NK-92 (cell line): ENCODE data around the gene TMEM97.
A peak's percentile ranks its signal among the peaks of the same experiment; 100 is the strongest.
"Not testable (repeated sequence)": the region's sequence is repeated elsewhere in the genome, so short reads cannot be mapped to it uniquely, and the experiment has no call there.

Experiments
- DNase-seq: peaks from one replicate; lab custom pipeline; 2025; ENCODE audit not compliant: unreplicated experiment; lab: John Stamatoyannopoulos, UW

Gene TMEM97

DNA sequence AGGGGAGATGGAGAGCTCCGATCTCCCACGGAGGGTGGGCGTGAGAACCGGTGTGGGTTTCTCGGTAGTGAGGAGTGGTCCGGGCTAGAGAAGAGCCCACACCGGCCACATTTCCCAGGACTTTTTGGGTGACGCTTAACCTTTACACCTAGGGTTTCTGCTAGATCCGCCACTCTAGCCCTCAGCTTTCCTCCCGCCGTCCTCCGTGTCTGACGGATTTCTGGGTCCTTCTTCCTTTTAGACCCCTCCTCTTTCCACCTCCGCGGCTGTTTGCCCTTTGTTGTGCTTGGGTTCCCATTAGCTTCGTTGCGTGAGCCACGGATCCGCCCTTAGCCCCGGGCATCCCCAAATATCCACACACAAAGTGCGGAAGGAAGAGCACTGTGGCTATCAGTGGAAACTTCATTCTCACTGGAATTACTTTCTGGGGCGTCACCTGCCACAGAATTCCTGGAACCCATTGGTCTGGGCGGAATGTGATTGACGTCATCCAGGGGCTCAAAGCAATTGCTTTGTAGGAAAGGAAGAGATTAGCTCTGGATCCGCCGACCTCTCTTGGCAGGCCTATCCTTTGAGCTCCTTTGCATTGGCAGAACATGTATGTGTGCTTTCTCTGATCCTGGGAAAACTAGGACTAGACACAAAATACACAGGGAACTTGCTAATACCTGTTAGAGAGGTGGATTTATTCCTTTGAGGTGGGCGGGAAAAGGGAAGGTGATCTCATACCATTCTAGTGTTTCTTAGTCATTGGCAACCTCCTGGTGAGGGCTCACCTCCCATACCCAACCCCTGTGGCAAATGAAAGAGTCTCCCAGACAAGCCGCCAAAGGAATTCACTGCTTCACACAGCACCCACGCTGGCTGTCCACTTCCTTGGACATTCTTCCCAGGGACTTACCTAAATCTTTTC is 17.2 kb downstream of the TMEM97 start:
- DNase-seq = no peak

DNA sequence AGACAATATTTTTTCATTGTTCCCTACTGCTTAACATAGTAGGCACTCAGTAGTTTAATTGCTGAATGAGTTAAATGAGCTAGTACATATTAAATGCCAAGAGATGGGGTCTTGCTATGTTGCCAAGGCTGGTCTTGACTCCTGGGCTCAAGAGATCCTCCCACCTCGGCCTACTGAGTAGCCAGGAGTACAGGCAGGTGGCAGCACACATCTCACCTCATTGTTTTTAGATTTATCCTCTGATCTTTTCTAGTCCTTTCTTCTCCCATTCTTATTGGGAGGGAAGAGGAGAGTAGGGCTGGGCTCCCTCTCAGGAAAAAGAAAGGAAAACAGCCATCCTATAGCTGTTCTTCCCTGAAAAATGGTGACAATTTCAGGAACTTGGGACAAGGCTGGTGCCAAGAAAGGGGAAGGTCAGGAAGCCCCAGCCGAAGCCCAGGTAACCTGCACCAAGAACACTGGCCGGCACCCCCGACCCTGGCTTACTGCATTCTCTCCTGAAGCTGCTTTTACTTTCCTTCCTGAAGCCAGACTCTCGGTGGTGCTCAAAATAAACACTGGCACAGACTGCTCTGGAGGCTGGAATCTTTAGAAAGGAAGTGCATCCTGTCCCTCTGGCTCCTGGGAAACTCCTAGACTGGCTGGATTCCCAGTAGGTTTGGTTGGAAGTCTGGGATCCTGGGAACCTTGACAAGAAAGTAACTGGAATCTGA is 19.2 kb downstream of the TMEM97 start:
- DNase-seq = no peak

DNA sequence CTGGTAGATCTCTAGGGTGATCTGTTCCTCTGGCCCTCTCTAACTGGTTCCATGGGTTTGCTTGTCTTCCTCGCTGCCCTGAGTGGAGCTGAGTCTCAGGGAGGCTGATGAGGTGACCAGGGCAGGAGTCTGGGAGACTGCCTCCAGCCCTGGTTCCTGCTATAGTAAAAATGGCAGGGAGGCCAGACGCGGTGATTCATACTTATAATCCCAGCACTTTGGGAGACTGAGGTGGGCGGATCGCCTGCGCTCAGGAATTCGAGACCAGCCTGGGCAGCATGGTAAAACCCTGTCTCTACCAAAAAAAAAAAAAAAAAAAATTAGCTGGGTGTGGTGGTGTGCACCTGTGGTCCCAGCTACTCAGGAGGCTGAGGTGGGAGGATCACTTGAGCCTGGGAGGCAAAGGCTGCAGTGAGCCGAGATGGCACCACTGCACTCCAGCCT is 19.8 kb downstream of the TMEM97 start:
- DNase-seq = not testable (repeated sequence)

DNA sequence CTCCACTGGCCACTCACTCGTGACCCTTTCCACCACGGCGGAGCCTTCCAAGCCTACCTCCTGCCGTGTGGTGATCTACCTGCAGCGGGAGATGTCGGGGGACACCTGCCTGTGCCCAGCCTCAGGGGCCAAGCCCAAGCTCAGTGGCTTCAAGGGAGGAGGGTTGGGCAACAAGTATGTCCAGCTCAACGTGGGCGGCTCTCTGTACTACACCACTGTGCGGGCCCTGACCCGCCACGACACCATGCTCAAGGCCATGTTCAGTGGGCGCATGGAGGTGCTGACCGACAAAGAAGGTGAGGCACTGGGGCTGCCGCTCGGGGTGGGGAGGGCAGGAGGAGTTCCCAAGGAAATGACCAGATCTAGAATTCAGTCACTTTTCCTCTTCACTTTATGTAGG is 20.4 kb downstream of the TMEM97 start:
- DNase-seq = no peak

DNA sequence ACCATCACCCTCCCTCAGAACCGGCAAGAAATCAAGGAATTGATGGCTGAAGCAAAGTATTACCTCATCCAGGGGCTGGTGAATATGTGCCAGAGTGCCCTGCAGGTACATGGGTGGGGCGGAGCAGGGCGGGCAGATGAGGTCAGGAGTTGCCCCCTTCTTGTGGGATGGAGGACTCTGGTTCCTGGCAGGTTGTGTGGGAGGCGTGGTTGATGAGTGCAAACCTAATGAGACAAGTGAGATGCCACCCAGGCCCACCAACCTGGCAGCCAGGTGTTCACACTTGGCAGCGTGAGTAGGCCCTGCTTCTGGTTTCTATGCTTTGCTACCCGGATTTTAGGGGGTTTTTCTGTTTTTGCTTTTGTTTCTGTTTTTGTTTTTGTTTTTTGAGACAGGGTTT is 21.4 kb downstream of the TMEM97 start:
- no peak for DNase-seq

DNA sequence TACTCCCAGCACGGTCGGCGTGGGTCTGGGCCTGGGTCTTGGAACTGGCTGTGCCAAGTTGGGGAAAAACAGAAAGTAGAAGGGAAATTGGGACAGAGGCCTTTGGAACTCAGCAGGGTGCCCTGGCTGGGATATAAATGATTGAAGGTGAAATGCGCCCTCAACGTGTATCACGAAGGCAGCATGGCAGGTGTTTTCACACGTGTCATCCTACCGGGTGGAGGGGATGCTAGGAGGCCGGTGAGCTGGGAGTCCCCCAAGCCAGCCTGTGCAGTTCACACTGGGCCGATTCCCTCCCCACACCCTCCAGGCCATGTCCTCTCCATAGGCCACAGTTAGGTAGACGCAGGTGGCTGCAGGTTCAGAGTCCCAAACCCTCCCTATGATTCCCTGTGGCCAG is 22.5 kb downstream of the TMEM97 start:
- DNase-seq = no peak

DNA sequence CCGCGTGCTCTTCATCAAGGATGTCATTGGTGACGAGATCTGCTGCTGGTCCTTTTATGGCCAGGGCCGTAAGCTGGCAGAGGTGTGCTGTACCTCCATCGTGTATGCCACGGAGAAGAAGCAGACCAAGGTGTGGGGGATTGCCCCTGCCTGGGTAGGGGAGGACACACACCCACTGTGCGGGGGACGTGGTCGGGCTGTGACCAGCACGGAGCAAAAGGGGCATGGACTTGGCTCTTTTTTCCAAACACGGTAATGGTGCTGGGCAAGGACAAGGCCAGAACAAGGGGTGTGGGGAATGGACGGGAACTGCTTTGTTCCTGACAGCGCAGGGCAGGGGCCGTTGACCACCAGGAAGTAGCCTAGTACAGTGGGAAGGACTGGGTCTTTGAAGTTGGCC is 23.3 kb downstream of the TMEM97 start:
- DNase-seq = no peak

DNA sequence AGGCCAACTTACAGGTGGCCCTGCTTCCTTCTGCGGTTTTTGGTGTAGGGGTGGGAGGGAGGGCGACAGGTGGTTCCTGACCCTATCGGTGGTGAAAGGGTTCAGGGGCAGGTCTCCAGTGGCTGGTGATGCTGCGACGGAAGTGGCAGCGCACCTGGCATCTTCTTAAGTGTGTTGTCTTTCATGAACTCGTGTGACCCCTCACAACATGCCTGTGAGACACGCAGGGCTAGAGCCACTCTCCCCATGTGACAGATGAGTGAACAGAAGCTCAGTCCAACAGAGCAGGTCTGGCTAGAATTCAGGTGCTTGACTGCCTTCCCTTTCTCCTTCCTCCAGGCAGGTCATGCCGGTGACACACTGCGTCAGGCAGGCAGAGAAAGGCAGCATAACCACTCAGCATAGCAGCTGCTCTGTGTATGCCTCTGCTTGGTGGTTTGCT is 24.5 kb downstream of the TMEM97 start:
- no peak for DNase-seq

DNA sequence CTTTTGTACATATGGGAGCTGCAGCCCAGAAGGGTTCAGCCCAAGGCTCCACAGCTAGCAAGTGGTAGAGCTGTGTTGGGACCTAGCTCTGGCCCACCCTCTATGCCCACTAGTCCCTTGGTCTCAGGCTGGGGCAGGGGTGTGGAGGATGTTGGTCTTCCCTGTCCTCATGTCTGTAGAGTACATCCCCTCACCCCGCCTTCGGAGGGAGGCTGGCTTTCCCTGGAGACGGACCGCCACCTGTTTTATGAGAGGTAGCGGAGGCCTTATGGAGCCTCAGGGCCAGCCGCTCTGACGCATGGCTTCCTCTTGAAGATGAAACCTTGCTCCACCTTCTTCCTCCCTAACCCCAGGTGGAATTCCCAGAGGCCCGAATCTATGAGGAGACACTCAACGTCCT is 25.0 kb downstream of the TMEM97 start:
- DNase-seq = no peak

DNA sequence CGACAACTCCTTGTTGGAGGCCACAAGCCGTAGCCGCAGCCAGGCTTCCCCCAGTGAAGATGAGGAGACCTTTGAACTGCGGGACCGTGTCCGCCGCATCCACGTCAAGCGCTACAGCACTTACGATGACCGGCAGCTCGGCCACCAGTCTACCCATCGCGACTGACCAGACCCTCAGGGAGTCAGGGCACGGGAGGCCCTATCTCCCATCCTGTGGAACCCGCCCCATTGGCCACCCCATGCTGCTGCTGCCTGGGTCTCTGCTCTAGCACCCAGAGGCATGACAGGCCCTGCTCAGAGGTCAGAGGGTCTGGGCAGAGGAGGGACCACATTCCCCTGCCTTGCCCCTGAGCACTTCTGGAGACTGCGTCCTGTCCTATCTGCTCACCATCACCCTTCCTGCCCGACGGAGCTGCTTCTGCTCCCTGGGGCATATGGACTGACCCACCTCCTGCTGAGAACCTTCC is 25.5 kb downstream of the TMEM97 start:
- no peak for DNase-seq

DNA sequence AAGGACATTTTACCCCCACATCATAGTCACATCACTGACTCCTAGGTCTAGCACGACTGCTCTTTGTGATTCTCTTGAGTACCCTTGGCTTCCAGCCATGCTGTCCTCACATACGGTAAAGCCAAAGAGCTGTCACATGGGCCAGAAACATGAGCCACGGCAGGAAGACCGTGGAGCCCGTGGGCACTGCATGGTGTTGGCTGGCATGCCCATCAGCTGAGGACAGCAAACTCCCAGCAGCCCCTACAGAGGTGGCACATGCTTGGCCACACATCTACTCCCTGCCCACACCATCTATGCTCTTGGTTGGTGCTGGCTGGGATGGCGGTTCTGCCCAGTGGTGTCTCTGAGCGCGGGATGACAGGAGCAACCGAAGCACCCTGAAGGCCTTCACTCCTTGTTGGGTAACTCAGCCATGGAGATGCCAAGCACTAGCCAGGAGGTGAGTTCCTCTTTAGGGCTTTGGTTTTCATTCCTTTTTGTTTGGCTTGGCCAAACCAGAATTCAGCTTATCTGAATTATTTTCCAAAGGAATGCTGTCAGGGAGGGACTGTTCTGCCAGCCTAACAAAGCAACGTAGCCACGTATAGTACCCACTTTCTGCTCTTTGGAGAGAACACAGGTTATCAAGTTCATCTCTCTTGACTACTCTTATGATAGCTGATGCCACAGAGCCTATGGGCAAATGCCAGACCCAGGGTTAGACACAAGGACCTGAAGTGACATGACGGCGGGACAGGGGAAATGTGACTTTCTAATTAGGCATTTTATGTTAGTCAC is 26.6 kb downstream of the TMEM97 start:
- DNase-seq = no peak

DNA sequence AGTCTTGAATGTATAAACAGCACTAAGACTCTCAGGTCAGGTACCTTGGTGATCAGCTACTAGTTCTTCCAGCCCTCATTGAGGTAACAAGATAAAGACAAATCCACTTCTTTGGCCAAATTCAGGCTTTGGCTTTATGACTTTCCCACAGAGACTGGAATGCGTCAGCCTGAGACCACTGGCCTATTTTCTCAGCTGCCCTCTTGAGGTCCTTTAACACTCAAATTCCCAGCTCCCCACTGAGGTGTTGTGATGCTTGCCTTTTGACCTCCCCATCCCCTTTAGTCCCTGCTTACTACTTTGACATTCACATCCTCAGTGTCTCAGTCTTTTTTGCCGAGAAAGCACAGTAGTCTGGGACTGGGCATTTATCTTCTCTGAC is 27.2 kb downstream of the TMEM97 start:
- DNase-seq = no peak

DNA sequence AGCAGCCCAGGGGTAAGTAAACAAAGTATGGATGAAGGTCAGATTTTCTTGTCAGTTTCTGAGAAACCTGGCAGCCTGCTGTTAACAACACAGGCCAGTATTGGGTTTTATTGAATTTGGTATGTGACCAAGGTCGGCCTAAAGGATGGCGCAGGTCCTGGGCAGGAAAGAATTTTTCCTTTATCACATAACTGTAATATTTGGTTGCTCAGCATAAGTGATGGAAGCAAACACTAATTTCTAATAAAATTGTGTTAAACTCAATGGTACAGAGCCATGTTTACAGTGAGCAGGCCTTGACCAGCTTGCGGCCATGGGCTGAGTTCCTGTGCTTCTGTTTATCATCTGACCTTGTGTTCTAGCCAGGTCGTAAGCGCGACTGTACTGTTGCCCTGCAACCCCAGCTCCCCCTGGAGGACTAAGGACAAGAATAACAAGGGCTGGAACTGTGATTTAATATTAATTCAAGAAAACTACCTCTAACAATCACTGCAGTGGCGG is 27.8 kb downstream of the TMEM97 start:
- no peak for DNase-seq

DNA sequence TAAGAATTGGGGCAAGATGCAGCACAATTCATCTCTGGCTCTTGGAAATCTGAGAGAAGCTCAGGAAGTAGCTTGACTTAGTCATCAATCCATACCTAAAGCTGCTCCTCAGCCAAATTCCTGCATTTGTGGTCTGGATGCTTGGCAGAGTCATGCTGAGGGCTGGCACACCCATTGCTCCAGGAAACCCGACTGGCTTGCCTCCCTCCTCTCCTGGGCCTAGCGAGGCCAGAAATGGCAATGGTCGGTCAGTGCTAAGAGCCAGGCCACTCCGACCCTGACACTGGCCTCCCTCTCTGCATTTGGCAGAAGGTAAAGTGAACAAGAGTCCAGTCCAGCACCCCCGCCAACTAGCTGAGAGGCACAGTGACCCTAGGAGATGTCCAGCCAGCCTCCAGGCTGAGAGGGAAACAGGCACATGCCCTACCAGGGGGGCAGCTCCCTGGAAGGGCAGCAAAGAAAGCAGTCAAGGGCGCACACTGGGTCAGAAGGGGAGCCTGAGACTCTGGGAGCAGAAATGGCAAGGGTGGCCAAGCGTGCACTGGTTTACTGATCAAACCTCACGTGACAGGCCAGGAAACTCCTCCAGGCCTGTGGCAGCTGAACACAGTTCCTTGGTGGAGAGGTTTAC is 28.4 kb downstream of the TMEM97 start:
- no peak for DNase-seq

DNA sequence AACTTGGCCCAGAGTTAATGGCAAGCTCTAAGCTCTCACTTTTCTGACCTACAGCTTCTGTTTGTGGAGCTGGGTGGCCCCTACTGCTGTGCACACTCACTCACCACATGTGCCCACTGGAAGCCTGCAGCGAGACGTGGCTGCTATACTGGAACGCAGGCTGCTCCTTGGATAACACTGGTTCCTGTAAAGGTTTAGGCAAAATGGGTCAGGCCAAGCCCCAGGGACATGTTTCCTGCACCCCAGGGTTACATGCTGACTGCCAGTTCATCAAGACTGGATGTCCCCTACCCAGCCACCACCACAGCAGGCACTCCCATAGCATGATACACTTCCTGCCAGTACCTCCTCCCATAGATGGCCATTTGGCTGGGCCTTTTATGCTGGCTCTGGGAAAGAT is 30.0 kb downstream of the TMEM97 start:
- DNase-seq = no peak

DNA sequence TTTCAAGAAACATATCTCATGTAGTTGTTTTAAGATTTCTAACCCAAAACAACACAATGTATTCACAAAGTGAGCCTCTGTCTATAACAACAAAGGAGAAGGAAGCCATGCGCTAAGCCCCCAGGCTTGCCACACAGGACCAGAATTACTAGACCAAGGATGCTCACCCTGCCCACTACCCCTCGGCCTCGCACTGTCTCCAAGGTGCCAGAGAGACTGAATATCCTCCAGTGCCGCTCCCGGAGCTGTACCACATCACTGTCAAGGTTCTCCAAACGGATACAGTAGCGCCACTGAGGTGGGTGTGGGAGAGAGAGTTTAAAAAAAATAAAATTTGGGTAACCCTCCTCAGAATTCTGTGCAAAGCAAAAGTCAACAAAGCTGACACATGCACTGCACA is 31.3 kb downstream of the TMEM97 start:
- no peak for DNase-seq

DNA sequence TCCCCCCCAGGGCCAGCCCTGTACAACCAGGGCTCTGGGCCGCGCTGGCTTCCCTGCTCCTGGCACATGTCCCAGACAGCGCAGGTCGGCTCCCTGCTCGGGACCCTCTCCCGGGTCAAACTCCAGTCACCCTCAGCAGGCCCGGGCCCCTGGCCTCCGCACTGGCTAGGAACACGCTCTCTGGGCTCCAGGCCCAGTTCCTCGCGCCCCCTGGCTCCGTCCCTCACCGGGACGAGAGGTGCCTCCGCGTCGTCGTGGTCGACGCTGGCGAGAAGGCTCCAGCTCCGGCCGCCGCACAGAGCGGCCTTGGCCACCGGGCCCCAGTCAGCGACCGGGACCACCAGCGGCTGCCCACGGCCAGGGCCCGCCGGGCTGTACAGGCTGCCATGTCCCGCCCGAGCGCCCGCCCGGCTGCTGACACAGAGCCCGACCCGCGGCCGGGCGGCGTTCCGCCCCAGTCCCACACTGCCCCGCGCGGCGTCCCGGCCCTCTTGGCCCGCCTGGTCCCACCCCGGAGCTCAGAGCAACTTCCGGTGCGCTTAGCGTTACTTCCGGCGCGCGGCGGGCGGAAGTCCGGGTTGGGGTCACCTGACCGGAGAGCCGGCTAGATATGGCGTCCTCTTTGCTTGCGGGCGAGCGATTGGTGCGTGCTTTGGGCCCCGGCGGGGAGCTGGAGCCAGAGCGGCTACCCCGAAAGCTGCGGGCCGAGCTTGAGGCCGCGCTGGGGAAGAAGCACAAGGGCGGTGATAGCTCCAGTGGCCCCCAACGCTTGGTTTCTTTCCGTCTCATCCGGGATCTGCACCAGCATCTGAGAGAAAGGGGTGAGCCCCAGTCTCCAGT is 38.3 kb downstream of the TMEM97 start, which contains the start of gene POLDIP2:
POLDIP2 (minus strand) TSS at position 467 of the 840 bp plus-strand sequence; CDS start at position 388, 79 bp downstream.
- peak; percentile 70 for DNase-seq

DNA sequence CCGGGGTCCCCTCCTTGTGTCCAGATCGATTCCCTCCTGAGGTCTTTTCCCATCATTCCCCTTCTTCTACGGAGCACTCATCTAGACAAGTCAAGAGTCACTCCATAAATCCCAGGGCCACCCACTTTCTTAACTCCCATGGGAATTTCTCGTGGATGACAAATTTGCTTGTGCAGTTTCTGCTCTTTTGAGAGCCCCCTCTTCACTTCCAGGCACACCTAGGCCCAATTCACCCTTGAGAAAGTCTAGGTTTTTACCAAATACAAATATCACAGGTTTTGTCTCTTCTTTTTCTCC is 38.8 kb downstream of the TMEM97 start:
- DNase-seq = no peak

DNA sequence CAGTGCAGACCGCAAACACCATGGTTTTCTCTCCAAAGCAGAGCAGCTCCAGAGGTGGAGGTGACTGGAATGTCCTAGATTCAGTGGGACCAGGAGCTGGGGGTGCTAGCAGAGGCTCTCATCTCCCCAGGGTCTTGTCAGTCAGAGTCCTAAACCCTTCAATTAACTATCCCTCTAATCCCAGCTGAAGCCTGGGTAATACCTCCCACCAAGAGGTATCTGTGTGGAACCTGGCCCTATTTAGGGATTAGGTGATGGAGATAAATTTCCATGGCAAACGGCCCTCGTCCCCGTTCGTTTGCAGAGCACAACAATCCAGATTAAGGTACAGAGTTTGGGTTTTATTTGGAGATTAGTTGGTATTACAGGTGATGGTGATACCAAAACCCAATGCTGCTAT is 44.2 kb downstream of the TMEM97 start:
- no peak for DNase-seq
